H1 (cell line): ENCODE results near the gene TMEM200C. TPM values are rescaled to one million over a fixed set of nuclear protein-coding genes. Genes with fewer than 3 reads are reported as not detected.

Source experiments
- CTCF ChIA-PET: fragments of 300-600 bp; sonication (Branson Sonifier 250); formaldehyde crosslinking; loops from one replicate; lab custom pipeline; 2021; ENCODE audit not compliant: partially characterized antibody; lab: Charles Lee
- POLR2A ChIA-PET: fragments of 300-600 bp; sonication (Branson Sonifier 250); formaldehyde crosslinking; loops from one replicate; lab custom pipeline; 2021; ENCODE audit warnings: inconsistent platforms; ENCODE audit not compliant: partially characterized antibody; lab: Charles Lee
- DNase-seq, 2 experiments: peaks; one replicate each; pipeline versions ENCODE4 v3.0.0 to v3.0.0-alpha.2; 2010 to 2022; ENCODE audit warnings: low spot score in 2 of 2, low read depth in 1 of 2, mixed read lengths in 1 of 2
- FAIRE-seq: peaks from 2 replicates; lab custom pipeline; 2011; peaks lifted over from hg19 to GRCh38; lab: Jason Lieb, UNC
- H2AFZ ChIP-seq: 2 replicates; pipeline ENCODE4 v1.8.1; 2012; ENCODE audit warnings: low read length, inconsistent platforms
- H2AK5ac ChIP-seq: 2 replicates; pipeline ENCODE4 v1.6.1; 2013; ENCODE audit warnings: low read depth, low read length
- H2BK120ac ChIP-seq: replicated peaks from 2 replicates; pipeline ENCODE3; 2013; ENCODE audit warnings: low read depth, low read length, inconsistent platforms
- H2BK12ac ChIP-seq: 2 replicates; pipeline ENCODE4 v1.6.1; 2013; ENCODE audit warnings: low read depth, low read length
- H2BK15ac ChIP-seq: 2 replicates; pipeline ENCODE4 v1.6.1; 2013; ENCODE audit warnings: low read length
- H2BK20ac ChIP-seq: 2 replicates; pipeline ENCODE4 v1.6.1; 2013; ENCODE audit warnings: low read length
- H2BK5ac ChIP-seq: 2 replicates; pipeline ENCODE4 v1.6.1; 2013; ENCODE audit warnings: low read depth, low read length
- H3K14ac ChIP-seq: 2 replicates; pipeline ENCODE4 v1.6.1; 2013; ENCODE audit warnings: inconsistent platforms; ENCODE audit not compliant: insufficient read length
- H3K18ac ChIP-seq: 2 replicates; pipeline ENCODE4 v1.6.1; 2013; ENCODE audit warnings: low read length; ENCODE audit errors: extremely low read depth
- H3K23ac ChIP-seq: 2 replicates; pipeline ENCODE4 v1.6.1; 2013; ENCODE audit warnings: inconsistent platforms; ENCODE audit not compliant: insufficient read length
- H3K23me2 ChIP-seq: 2 replicates; pipeline ENCODE4 v1.6.1; 2013; ENCODE audit warnings: low read depth, low read length
- H3K27ac ChIP-seq: 2 replicates; pipeline ENCODE4 v1.6.1; 2011; ENCODE audit warnings: low read depth, low read length, inconsistent platforms
- H3K27me3 ChIP-seq, 4 experiments: replicated peaks in 1 of 4; 1 replicate in 1 of 4; 2 replicates in 3 of 4; pipeline versions ENCODE4 v1.6.1 to v1.8.1; 2011 to 2013; ENCODE audit warnings: low read length in 3 of 4, mild to moderate bottlenecking in 3 of 4, inconsistent platforms in 2 of 4, mixed read lengths in 2 of 4, moderate library complexity in 1 of 4; ENCODE audit not compliant: control insufficient read depth in 3 of 4, insufficient read depth in 3 of 4; ENCODE audit errors: extremely low read depth in 1 of 4
- H3K36me3 ChIP-seq, 4 experiments: 2 replicates each; pipeline versions ENCODE4 v1.6.1 to v1.8.1; 2011 to 2013; ENCODE audit warnings: mild to moderate bottlenecking in 4 of 4, low read length in 3 of 4, moderate library complexity in 2 of 4, control low read depth in 1 of 4, inconsistent platforms in 1 of 4; ENCODE audit not compliant: insufficient read depth in 4 of 4, control insufficient read depth in 2 of 4
- H3K4ac ChIP-seq: replicated peaks from 2 replicates; pipeline ENCODE3; 2013; ENCODE audit warnings: low read length, low read depth, mixed read lengths, inconsistent platforms; ENCODE audit not compliant: insufficient read length
- H3K4me1 ChIP-seq, 4 experiments: replicated peaks in 1 of 4; 1 replicate in 1 of 4; 2 replicates in 3 of 4; pipeline versions ENCODE4 v1.6.1 to v1.8.1; 2011 to 2013; ENCODE audit warnings: low read length in 3 of 4, inconsistent platforms in 2 of 4, mixed read lengths in 1 of 4; ENCODE audit not compliant: insufficient read depth in 4 of 4, control insufficient read depth in 3 of 4
- H3K4me2 ChIP-seq, 2 experiments: 2 replicates each; pipeline versions ENCODE4 v1.6.1 to v1.8.1; 2011 to 2013; ENCODE audit warnings: low read depth in 2 of 2, low read length in 2 of 2, control low read depth in 1 of 2, inconsistent platforms in 1 of 2, mild to moderate bottlenecking in 1 of 2; ENCODE audit not compliant: insufficient read depth in 1 of 2
- H3K4me3 ChIP-seq, 4 experiments: fragments of 200-600, 300-600 bp in 1 of 4; sonication (generic), shearing (Covaris generic), sonication (Bioruptor Twin) in 1 of 4; 2 replicates each; pipeline versions ENCODE4 v1.5.1 to v1.8.1; 2011 to 2016; ENCODE audit warnings: low read length in 4 of 4, low read depth in 3 of 4, control low read depth in 2 of 4, inconsistent platforms in 2 of 4, mild to moderate bottlenecking in 2 of 4, mixed read lengths in 1 of 4, moderate library complexity in 1 of 4; ENCODE audit not compliant: insufficient read depth in 2 of 4; ENCODE audit errors: extremely low read depth in 1 of 4
- H3K56ac ChIP-seq: replicated peaks from 2 replicates; pipeline ENCODE3; 2013; ENCODE audit warnings: low read depth, mild to moderate bottlenecking, mixed read lengths, low read length, inconsistent platforms; ENCODE audit not compliant: insufficient read length
- H3K79me1 ChIP-seq: 2 replicates; pipeline ENCODE4 v1.6.1; 2013; ENCODE audit warnings: low read depth, low read length, control low read depth
- H3K79me2 ChIP-seq, 2 experiments: 2 replicates each; pipeline versions ENCODE4 v1.6.1 to v1.8.1; 2012 to 2013; ENCODE audit warnings: low read length in 2 of 2, mild to moderate bottlenecking in 2 of 2, inconsistent platforms in 1 of 2; ENCODE audit not compliant: insufficient read depth in 2 of 2, control insufficient read depth in 1 of 2
- H3K9ac ChIP-seq, 4 experiments: replicated peaks in 1 of 4; 1 replicate in 1 of 4; 2 replicates in 3 of 4; pipeline versions ENCODE4 v1.6.1 to v1.8.1; 2011 to 2013; ENCODE audit warnings: low read depth in 3 of 4, low read length in 3 of 4, control low read depth in 2 of 4, mild to moderate bottlenecking in 2 of 4, moderate library complexity in 2 of 4, inconsistent platforms in 1 of 4; ENCODE audit errors: extremely low read depth in 1 of 4
- H3K9me3 ChIP-seq, 2 experiments: 2 replicates each; pipeline versions ENCODE4 v1.6.1 to v1.8.1; 2012 to 2013; ENCODE audit warnings: mild to moderate bottlenecking in 2 of 2, moderate library complexity in 2 of 2, control low read depth in 1 of 2, inconsistent platforms in 1 of 2, low read depth in 1 of 2, low read length in 1 of 2, mixed read lengths in 1 of 2; ENCODE audit not compliant: insufficient read depth in 2 of 2
- H4K20me1 ChIP-seq, 2 experiments: replicated peaks in 1 of 2; 2 replicates each; pipeline versions ENCODE3 to v1.8.1; 2011 to 2013; ENCODE audit warnings: inconsistent platforms in 2 of 2, low read length in 2 of 2, mild to moderate bottlenecking in 1 of 2; ENCODE audit not compliant: insufficient read depth in 2 of 2, control insufficient read depth in 1 of 2
- H4K5ac ChIP-seq: 2 replicates; pipeline ENCODE4 v1.6.1; 2013; ENCODE audit warnings: low read length, low read depth, mixed read lengths, inconsistent platforms; ENCODE audit not compliant: insufficient read length
- H4K8ac ChIP-seq: 2 replicates; pipeline ENCODE4 v1.8.0; 2013; ENCODE audit warnings: mild to moderate bottlenecking, moderate library complexity, low read length, inconsistent platforms; ENCODE audit not compliant: insufficient read depth; ENCODE audit errors: extremely low read depth
- H4K91ac ChIP-seq: replicated peaks from 2 replicates; pipeline ENCODE3; 2013; ENCODE audit warnings: low read length, mixed read lengths, inconsistent platforms; ENCODE audit not compliant: insufficient read length
- CTBP2 ChIP-seq: IDR thresholded peaks from 2 replicates; pipeline ENCODE4 v1.7.0; 2011; ENCODE audit warnings: borderline replicate concordance, mild to moderate bottlenecking, moderate library complexity, mixed read lengths, low read length; ENCODE audit not compliant: insufficient read depth, insufficient read length
- HDAC6 ChIP-seq: IDR thresholded peaks from one replicate; pipeline ENCODE4 v1.7.1; 2012; ENCODE audit warnings: low read depth, mild to moderate bottlenecking, inconsistent platforms, low read length, moderate library complexity
- RFX5 ChIP-seq: IDR thresholded peaks from 2 replicates; pipeline ENCODE4 v1.6.1; 2011; ENCODE audit warnings: low read depth, low read length, improper control_type of control experiment, borderline replicate concordance
- SIN3A ChIP-seq, 2 experiments: IDR thresholded peaks in 1 of 2; conservative IDR thresholded peaks in 1 of 2; 2 replicates each; pipeline ENCODE4 v1.6.1; 2011 to 2012; ENCODE audit warnings: low read length in 2 of 2, improper control_type of control experiment in 1 of 2, low read depth in 1 of 2, mild to moderate bottlenecking in 1 of 2
- SP4 ChIP-seq: IDR thresholded peaks from 2 replicates; pipeline ENCODE4 v1.6.1; 2012; ENCODE audit warnings: low read length, inconsistent platforms
- TCF12 ChIP-seq: IDR thresholded peaks from 2 replicates; pipeline ENCODE4 v1.6.1; 2011; ENCODE audit warnings: low read depth, mild to moderate bottlenecking, low read length
- WGBS, 2 experiments: shearing (Covaris generic) in 1 of 2; methylation state at CpG; one replicate each; pipeline versions ENCODE4 v1.1.6 to v1.1.7; 2013 to 2015; ENCODE audit warnings: low lambda C conversion rate in 2 of 2, mixed read lengths in 2 of 2, inconsistent platforms in 1 of 2, low coverage in 1 of 2, missing lambda C conversion rate in 1 of 2; ENCODE audit not compliant: insufficient replicate concordance in 2 of 2, insufficient coverage in 1 of 2, insufficient read length in 1 of 2; ENCODE audit errors: extremely low coverage in 1 of 2, missing lambda C conversion rate in 1 of 2; 5-methylcytosine and 5-hydroxymethylcytosine counted together
- polyA plus RNA-seq, 7 experiments: library from polyadenylated mRNA; depleted of rRNA in 3 of 7; stranded (reverse) in 5 of 7; unstranded in 2 of 7; fragments of >200 nt in 5 of 7; fragments of 200-250 nt in 2 of 7; gene quantifications; 1 replicate in 5 of 7; 2 replicates in 1 of 7; 4 replicates in 1 of 7; pipeline versions ENCODE4 v1.2.1 to v1.2.3, GENCODE V29; 2011 to 2013; ENCODE audit warnings: missing spikeins in 2 of 7, mixed read lengths in 2 of 7
- total RNA-seq: library from RNA; stranded (reverse); fragmentation: NEBNext Ultra II Directional; extraction: Animal tissue kit (Norgen Biotek cat#: 25700); gene quantifications from 2 replicates; pipeline ENCODE4 v1.2.1, GENCODE V29; 2021

TMEM200C gene
- total and polyA plus RNA-seq, 2 of the 8 experiments (the other 6 are each of a cell fraction or from before 2014, with no cell fraction given): 3.4 to 9.6 TPM

DNA sequence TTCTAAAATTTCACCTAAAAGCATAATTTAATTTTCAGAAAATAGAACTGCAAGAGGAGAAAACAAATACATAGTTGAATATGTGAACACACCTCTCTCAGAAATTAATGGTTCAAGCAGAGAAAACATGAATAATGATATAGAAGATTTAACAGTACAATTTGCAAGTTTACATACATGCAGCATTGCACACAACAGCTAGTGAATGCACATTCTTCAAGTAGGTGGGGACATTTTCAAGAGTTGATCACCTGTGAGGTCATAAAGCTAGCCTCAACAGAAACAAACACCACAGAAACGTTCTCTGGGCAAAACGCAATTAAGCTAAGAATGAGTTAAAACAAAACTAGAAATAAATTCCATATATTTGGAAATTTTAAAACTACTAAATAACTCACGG is 38.1 kb downstream of the TMEM200C start:
- H2BK20ac ChIP-seq: no peak overlapping the region
- H3K56ac ChIP-seq: no peak overlapping the region
- H4K20me1 ChIP-seq: no peaks in the 10 kb centered on the region
- no peaks in the 10 kb centered on the region for H3K27me3 ChIP-seq
- H3K4me1 ChIP-seq: no peaks in the 10 kb centered on the region
- H2BK5ac ChIP-seq: no peak overlapping the region
- no peak for DNase-seq
- H4K91ac ChIP-seq: no peak overlapping the region
- H3K79me2 ChIP-seq: no peaks in the 10 kb centered on the region
- no peaks in the 10 kb centered on the region for H3K23me2 ChIP-seq
- no peak overlapping the region for H3K4me2 ChIP-seq
- no peak overlapping the region for H2BK120ac ChIP-seq
- CTCF ChIA-PET: interaction anchor here (0.9 to 1.3 kb wide), 2 partner anchors 12 to 22 kb away, joined by 3 to 4 read pairs; no protein-coding TSS in a partner anchor
- H2AK5ac ChIP-seq: no peak overlapping the region
- H3K9ac ChIP-seq: no peak overlapping the region
- H3K4me3 ChIP-seq: no peak overlapping the region
- H2BK12ac ChIP-seq: no peak overlapping the region
- H3K14ac ChIP-seq: no peak overlapping the region
- no peak overlapping the region for H3K23ac ChIP-seq
- H3K4ac ChIP-seq: no peak overlapping the region
- H4K8ac ChIP-seq: no peak overlapping the region
- no peaks in the 10 kb centered on the region for H3K36me3 ChIP-seq
- TF ChIP-seq CTBP2: no peak
- no peak for TF ChIP-seq SIN3A (conservative IDR thresholded peaks at IDR 0.05 in 1 of 2, IDR thresholded peaks at IDR 0.05 in 1 of 2; ENCODE audit: low read depth in 1 of 2, low read length in 2 of 2)
- TF ChIP-seq SP4: no peak
- no peak for TF ChIP-seq HDAC6
- no peak for TF ChIP-seq RFX5
- TF ChIP-seq TCF12: no peak
- 82% methylated on average over 3 of the region's 3 CpGs; no CpG with 5 or more reads in 1 of the 2 experiments for WGBS, 2 experiments
- H3K79me1 ChIP-seq: no peaks in the 10 kb centered on the region
- no peak overlapping the region for H3K18ac ChIP-seq
- H4K5ac ChIP-seq: no peak overlapping the region
- no peak overlapping the region for H3K27ac ChIP-seq
- no peak for FAIRE-seq
- H2BK15ac ChIP-seq: no peak overlapping the region
- POLR2A ChIA-PET: no interaction called here
- H3K9me3 ChIP-seq: peaks cover 4 to 8% of the 10 kb centered on the region in 2 experiments; a peak in 3 of 4 replicates
- no peak overlapping the region for H2AFZ ChIP-seq
